SK-N-MC (cell line): ENCODE results near the gene E2F2.

Experiments
- DNase-seq: peaks from one replicate; pipeline ENCODE4 v3.0.0-alpha.2; 2011; ENCODE audit warnings: low read depth, low spot score
- H3K27ac ChIP-seq: fragments of 200-600 bp; sonication (generic); 2 replicates; pipeline ENCODE4 v1.5.1; 2016; ENCODE audit warnings: mixed run types
- H3K36me3 ChIP-seq: fragments of 200-600 bp; sonication (generic); 2 replicates; pipeline ENCODE4 v1.6.1; 2017; ENCODE audit warnings: antibody characterized with exemption, low read length, mixed read lengths; ENCODE audit not compliant: insufficient read depth
- H3K4me3 ChIP-seq: fragments of 200-600 bp; sonication (generic); 2 replicates; pipeline ENCODE4 v1.5.1; 2016
- H3K9ac ChIP-seq: fragments of 200-600 bp; sonication (generic); 2 replicates; pipeline ENCODE4 v1.8.0; 2017; ENCODE audit warnings: mixed run types, mixed read lengths; ENCODE audit not compliant: insufficient read length
- H3K9me3 ChIP-seq: fragments of 200-600 bp; sonication (generic); 2 replicates; pipeline ENCODE4 v1.6.1; 2017; ENCODE audit warnings: low read depth, mild to moderate bottlenecking, antibody characterized with exemption, low read length, moderate library complexity, mixed read lengths
- EZH2 ChIP-seq: fragments of 200-600 bp; sonication (generic); IDR thresholded peaks from one replicate; pipeline ENCODE4 v1.6.1; 2017; ENCODE audit warnings: antibody characterized with exemption
- FOXP2 ChIP-seq: optimal IDR thresholded peaks from 2 replicates; pipeline ENCODE3; 2011; ENCODE audit warnings: mild to moderate bottlenecking, moderate library complexity; ENCODE audit not compliant: insufficient read depth; ENCODE audit errors: extremely low read length, control extremely low read depth
- POLR2AphosphoS5 ChIP-seq: IDR thresholded peaks from 2 replicates; pipeline ENCODE4 v1.6.1; 2012; ENCODE audit warnings: mild to moderate bottlenecking, low read depth, low read length, borderline replicate concordance

The E2F2 gene

DNA sequence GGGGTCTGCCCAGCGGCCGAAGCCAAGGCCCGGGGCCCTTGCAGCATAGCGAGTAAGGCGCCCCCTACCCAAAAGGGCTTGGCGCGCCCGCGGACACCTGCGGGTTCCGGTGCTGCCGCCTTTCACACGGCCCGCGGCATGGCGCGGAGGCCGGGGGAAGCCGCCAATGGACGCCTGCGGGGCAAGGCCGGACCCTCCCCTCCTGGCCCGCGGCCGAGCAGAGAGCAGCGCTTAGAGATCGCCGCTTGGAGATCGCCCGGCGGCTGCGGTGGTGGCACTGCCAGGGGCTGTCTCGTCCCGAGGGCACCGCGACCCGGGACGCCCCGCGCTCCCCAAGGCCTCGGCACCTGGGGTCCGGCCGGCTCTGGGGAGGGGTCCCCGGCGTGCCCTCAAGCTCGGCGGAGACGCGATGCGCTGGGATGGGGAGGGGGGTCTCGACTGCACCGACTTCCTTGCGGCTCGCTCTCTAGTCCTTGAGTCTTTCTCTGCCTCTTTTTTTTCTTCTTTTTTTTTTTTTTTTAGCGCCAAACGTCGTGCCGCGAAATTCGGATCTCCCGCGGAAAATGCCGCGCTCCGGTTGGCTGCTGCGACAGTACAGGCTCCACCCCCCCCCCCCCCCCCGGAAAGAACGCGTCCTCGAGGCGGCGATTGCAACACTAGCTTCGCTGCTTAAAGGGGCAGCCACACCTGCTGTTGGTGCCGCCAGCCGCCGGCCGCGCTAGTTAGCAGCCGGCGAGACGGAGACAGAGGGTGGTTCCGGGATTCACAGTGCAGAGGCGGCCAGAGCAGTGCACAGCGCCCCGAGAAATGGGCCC, at the start of gene E2F2:
TSS of gene E2F2 (minus strand) at position 487 of the 815 bp plus-strand sequence. CDS start at position 47, 440 bp downstream.
- Histone ChIP-seq H3K4me3 (peak within 1 kb of the TSS; percentile 93), H3K27ac (peak within 1 kb of the TSS; percentile 90), H3K9ac (peak within 1 kb of the TSS; percentile 96), H3K9me3 (no peaks in the 10 kb centered on the region), H3K36me3 (no peaks in the 10 kb centered on the region)
- DNase-seq: no peak
- peak; percentile 86 for TF ChIP-seq POLR2AphosphoS5
- TF ChIP-seq FOXP2: peak; percentile 34
- TF ChIP-seq EZH2: no peak

GRCh38 chr1:23578997-23579363, 47.9 kb upstream of the E2F2 start:
- TF ChIP-seq EZH2: no peak
- TF ChIP-seq FOXP2: no peak
- no peak for TF ChIP-seq POLR2AphosphoS5
- no peaks in the 10 kb centered on the region for H3K9me3 ChIP-seq
- H3K27ac ChIP-seq: no peak overlapping the region
- no peak overlapping the region for H3K4me3 ChIP-seq
- DNase-seq: no peak
- no peaks in the 10 kb centered on the region for H3K36me3 ChIP-seq
- H3K9ac ChIP-seq: no peak overlapping the region

- Histone ChIP-seq H3K27ac (peak overlapping the region; percentile 95), H3K4me3 (peak overlapping the region; percentile 19; the same call in 1 of the 2 replicates), H3K36me3 (no peaks in the 10 kb centered on the region), H3K9me3 (no peaks in the 10 kb centered on the region), H3K9ac (peak overlapping the region; percentile 33)
- no peak for DNase-seq
- TF ChIP-seq EZH2 (no peak), FOXP2 (no peak), POLR2AphosphoS5 (no peak)
These were observed 47.4 kb upstream of the E2F2 start for GRCh38 chr1:23578311-23578996.

GRCh38 chr1:23577056-23578004, 46.3 kb upstream of the E2F2 start:
- Histone ChIP-seq H3K9ac (peak overlapping the region; percentile 33), H3K9me3 (no peaks in the 10 kb centered on the region), H3K4me3 (peak overlapping the region; percentile 19), H3K27ac (peak overlapping the region; percentile 95), H3K36me3 (no peaks in the 10 kb centered on the region)
- no peak for TF ChIP-seq POLR2AphosphoS5
- no peak for TF ChIP-seq FOXP2
- no peak for TF ChIP-seq EZH2
- no peak for DNase-seq

- TF ChIP-seq POLR2AphosphoS5: no peak
- no peak for TF ChIP-seq FOXP2
- TF ChIP-seq EZH2: no peak
- peak overlapping the region; percentile 33 for H3K9ac ChIP-seq
- no peaks in the 10 kb centered on the region for H3K36me3 ChIP-seq
- no peak overlapping the region for H3K4me3 ChIP-seq
- no peaks in the 10 kb centered on the region for H3K9me3 ChIP-seq
- DNase-seq: no peak
- peak overlapping the region; percentile 95 for H3K27ac ChIP-seq
These were observed 45.5 kb upstream of the E2F2 start for GRCh38 chr1:23576338-23577055.

- H3K9ac ChIP-seq: no peak overlapping the region
- TF ChIP-seq POLR2AphosphoS5 (no peak), EZH2 (no peak), FOXP2 (no peak)
These were observed 44.3 kb upstream of the E2F2 start for GRCh38 chr1:23575226-23575810.

DNA sequence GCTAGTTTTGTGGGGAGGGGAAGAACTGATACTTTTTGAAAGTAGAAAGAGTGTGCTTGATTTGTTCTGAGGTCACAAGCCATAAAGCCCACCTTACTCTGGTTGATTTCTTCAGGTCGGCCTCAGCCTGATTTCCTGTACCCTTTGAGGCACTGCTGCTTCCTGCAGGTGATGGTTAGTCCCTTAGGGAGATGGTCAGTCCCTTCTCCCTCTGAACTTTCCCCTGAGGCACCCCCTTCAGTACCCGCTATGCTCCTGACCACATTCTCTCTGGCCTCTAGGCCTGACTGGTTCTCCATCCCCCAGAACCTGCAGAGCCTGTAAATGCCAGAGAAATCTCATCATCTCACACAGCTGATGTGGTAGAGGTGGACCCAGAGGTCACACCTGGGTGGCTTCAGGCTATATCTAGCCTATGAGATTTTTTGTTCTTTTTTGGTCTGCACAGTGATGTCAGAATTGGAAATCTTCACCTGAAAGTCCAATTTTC, 43.3 kb upstream of the E2F2 start:
- no peak for DNase-seq
- H3K9me3 ChIP-seq: no peaks in the 10 kb centered on the region
- H3K36me3 ChIP-seq: no peaks in the 10 kb centered on the region
- no peak overlapping the region for H3K4me3 ChIP-seq
- H3K27ac ChIP-seq: no peak overlapping the region
- TF ChIP-seq POLR2AphosphoS5 (no peak), EZH2 (no peak), FOXP2 (no peak)
- no peak overlapping the region for H3K9ac ChIP-seq

More at GRCh38 chr1:23575226-23575810, 44.3 kb upstream of the E2F2 start:
- no peaks in the 10 kb centered on the region for H3K36me3 ChIP-seq
- no peak overlapping the region for H3K4me3 ChIP-seq
- H3K9me3 ChIP-seq: no peaks in the 10 kb centered on the region
- no peak overlapping the region for H3K27ac ChIP-seq
- DNase-seq: no peak
